Adipocyte (in vitro differentiated cells): Measurements from ENCODE around the gene BHMT.
"Not testable (repeated sequence)": the region's sequence is repeated elsewhere in the genome, so short reads cannot be mapped to it uniquely, and the experiment has no call there.

Source experiments
- DNase-seq: peaks from one replicate; pipeline ENCODE4 v3.0.0-alpha.2; 2015; ENCODE audit warnings: low read depth
- H3K27me3 ChIP-seq: replicated peaks from 2 replicates; pipeline ENCODE4 v1.7.0; 2013; ENCODE audit warnings: mild to moderate bottlenecking, low read length, moderate library complexity; ENCODE audit not compliant: control insufficient read depth, insufficient read depth
- H3K36me3 ChIP-seq: 2 replicates; pipeline ENCODE4 v1.7.0; 2013; ENCODE audit warnings: low read length, mild to moderate bottlenecking, moderate library complexity; ENCODE audit not compliant: control insufficient read depth, insufficient read depth, severe bottlenecking
- H3K4me1 ChIP-seq: 2 replicates; pipeline ENCODE4 v1.7.0; 2013; ENCODE audit warnings: mild to moderate bottlenecking, low read length, moderate library complexity; ENCODE audit not compliant: control insufficient read depth, insufficient read depth
- H3K4me3 ChIP-seq: 2 replicates; pipeline ENCODE4 v1.7.0; 2013; ENCODE audit warnings: mild to moderate bottlenecking, low read length, moderate library complexity
- H3K9ac ChIP-seq: 2 replicates; pipeline ENCODE4 v1.7.0; 2013; ENCODE audit warnings: mild to moderate bottlenecking, low read length, moderate library complexity
- H3K9me3 ChIP-seq: 2 replicates; pipeline ENCODE4 v1.7.0; 2013; ENCODE audit warnings: mild to moderate bottlenecking, low read length, moderate library complexity; ENCODE audit not compliant: control insufficient read depth

The BHMT gene

DNA sequence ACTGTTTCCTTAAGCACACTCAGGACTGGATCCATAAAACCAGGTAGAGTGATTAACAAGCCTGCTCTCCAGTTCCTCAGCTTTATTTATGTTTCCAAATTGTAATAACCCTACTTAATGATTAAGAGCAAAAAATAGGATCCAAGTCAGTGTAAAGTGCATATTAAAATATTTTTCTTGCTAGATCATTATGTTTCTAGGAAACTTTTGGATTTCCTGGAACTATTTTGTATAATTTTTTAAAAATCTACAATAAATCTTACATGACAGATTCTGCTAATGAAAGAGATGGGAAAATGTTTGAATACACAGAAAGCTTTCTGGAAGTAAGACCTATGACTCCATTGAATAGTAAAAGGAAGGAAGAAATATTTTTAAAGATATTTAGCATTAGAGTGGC lies 35.5 kb downstream of the BHMT start:
- H3K36me3 ChIP-seq: no peaks in the 10 kb centered on the region
- H3K4me1 ChIP-seq: peaks cover 9% of the 10 kb centered on the region
- H3K27me3 ChIP-seq: no peaks in the 10 kb centered on the region
- no peaks in the 10 kb centered on the region for H3K9me3 ChIP-seq
- no peak overlapping the region for H3K9ac ChIP-seq
- H3K4me3 ChIP-seq: no peak overlapping the region
- no peak for DNase-seq

DNA sequence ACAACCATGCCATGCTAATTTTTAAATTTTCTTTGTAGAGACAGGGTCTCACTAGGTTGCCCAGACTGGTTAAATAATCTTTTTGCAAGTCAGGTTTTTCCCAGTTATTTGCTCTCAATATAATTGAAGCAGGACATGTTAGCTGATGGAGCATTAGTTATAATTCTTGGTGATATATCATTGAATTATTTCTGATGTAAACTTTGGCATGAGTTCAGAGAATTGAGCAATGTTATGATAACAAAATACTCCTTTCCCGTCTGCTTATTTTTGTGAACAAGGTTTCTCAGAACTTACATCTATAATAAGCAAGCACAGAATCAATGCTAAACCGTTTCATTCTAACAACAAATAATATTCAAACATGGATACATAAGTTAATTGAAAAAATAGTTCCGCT lies 37.8 kb downstream of the BHMT start:
- H3K36me3 ChIP-seq: no peaks in the 10 kb centered on the region
- peaks cover 5% of the 10 kb centered on the region for H3K4me1 ChIP-seq
- no peaks in the 10 kb centered on the region for H3K9me3 ChIP-seq
- no peak overlapping the region for H3K4me3 ChIP-seq
- no peaks in the 10 kb centered on the region for H3K27me3 ChIP-seq
- no peak overlapping the region for H3K9ac ChIP-seq
- peak; percentile 60 for DNase-seq

DNA sequence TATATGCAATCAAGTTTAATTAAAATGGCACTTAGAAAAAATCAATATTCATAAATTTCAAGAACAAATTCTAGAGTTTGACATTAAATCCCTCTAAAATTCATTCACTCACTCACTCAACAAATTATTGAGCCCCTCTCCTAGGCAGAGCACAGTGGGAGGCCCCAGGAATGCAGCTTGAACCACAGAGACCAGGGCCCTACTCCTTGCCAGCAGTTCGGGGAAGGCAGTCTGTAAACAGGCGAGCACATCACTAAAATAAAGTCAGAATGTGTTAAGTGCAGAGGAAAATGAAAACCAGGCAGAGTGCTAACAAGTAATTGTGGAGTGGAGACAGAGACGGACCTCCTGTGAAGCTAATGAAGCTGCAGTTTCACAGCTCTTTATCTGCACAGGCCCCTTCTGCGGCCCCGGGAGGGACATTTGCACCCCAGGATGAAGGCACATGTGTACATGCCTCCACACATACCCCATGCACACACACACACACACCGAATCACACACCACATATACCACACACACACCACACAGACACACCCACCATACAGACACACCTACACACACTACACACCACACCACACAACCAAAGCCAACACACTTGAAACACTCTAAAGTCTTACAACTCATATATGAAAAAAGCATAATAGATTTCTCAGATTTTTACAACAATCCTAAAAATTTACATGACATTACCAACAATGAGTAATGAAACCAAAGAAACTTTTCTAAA lies 40.5 kb downstream of the BHMT start:
- no peak for DNase-seq
- no peaks in the 10 kb centered on the region for H3K36me3 ChIP-seq
- H3K9ac ChIP-seq: no peak overlapping the region
- no peaks in the 10 kb centered on the region for H3K4me1 ChIP-seq
- H3K4me3 ChIP-seq: no peak overlapping the region
- no peaks in the 10 kb centered on the region for H3K27me3 ChIP-seq
- no peaks in the 10 kb centered on the region for H3K9me3 ChIP-seq

DNA sequence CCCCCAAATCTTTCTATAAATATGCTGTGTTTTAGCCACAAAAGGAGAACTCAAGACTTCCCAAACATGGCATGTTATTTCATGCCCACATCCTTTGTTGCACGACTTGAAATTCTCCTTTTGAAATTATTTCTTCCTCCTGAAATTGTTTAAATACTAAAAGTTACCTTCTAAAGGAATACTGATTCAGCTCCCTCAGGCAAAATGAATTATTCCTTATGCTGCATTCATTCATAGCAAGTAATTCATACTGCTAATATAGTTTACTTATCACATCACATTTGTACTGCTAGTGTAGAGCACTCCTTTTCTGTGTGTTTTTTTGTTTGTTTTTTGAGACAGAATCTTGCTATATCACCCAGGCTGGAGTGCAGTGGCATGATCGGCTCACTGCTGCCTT lies 45.7 kb downstream of the BHMT start:
- H3K9me3 ChIP-seq: no peaks in the 10 kb centered on the region
- no peak overlapping the region for H3K9ac ChIP-seq
- H3K27me3 ChIP-seq: no peaks in the 10 kb centered on the region
- H3K4me1 ChIP-seq: no peaks in the 10 kb centered on the region
- no peak for DNase-seq
- no peaks in the 10 kb centered on the region for H3K36me3 ChIP-seq
- H3K4me3 ChIP-seq: no peak overlapping the region

DNA sequence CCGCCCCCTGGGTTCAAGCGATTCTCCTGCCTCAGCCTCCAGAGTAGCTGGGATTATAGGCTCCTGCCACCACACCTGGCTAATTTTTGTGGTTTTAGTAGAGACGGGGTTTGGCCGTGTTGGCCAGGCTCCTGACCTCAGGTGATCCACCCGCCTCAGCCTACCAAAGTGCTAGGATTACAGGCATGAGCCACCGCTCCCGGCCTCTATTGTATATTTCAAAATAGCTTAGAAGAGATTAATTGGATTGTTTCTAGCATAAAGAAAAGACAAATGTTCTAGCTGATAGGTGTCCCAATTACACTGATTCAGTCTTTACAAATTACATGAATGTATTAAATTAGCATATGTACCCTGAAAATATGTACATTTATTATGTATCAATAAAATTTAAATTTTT lies 50.0 kb downstream of the BHMT start:
- H3K4me1 ChIP-seq, H3K36me3 ChIP-seq, H3K27me3 ChIP-seq, DNase-seq, H3K9me3 ChIP-seq, H3K9ac ChIP-seq, H3K4me3 ChIP-seq: not testable (repeated sequence)

DNA sequence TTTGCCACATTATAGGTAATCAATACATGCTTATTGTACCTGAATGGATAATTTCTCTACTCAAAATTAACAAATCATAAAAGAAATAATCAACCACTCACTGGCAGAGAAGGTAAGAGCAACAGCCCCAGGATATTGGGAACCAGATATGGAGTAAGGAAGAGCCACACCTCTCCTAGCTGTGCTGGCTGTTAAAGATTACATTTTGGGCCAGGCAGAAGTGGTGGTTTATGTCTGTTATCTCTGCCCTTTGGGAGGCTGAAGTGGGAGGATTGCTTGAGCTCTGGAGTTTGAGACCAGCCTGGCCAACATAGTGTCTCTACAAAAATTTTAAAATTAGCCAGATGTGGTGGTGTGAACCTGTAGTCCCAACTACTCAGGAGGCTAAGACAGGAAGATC lies 56.4 kb downstream of the BHMT start:
- H3K36me3 ChIP-seq: no peaks in the 10 kb centered on the region
- DNase-seq: no peak

DNA sequence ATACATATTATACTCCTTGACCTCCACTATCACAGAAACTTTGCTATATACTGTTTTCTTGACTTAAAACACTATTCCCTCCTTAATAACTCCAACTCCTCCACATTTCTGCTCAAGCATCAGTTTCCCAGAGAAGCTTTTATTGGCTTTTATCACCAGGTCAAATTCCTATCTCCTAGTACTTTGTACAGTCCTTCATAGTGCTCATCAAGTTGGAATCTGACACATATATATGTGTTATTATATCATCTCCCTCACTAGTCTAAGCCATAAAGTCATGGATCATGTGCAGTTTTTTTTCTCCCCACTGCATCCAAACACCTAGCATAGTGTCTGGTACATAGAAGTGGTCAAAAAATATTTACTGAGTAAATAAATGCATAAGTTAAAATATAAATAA lies 59.1 kb downstream of the BHMT start:
- Histone ChIP-seq H3K4me3 (no peak overlapping the region), H3K4me1 (no peaks in the 10 kb centered on the region), H3K36me3 (no peaks in the 10 kb centered on the region), H3K9ac (no peak overlapping the region), H3K27me3 (no peaks in the 10 kb centered on the region), H3K9me3 (no peaks in the 10 kb centered on the region)
- no peak for DNase-seq

More for the DNA sequence above, 56.4 kb downstream of the BHMT start:
- no peak overlapping the region for H3K4me3 ChIP-seq
- no peak overlapping the region for H3K9ac ChIP-seq
- no peaks in the 10 kb centered on the region for H3K27me3 ChIP-seq
- no peaks in the 10 kb centered on the region for H3K4me1 ChIP-seq
- H3K9me3 ChIP-seq: no peaks in the 10 kb centered on the region

DNA sequence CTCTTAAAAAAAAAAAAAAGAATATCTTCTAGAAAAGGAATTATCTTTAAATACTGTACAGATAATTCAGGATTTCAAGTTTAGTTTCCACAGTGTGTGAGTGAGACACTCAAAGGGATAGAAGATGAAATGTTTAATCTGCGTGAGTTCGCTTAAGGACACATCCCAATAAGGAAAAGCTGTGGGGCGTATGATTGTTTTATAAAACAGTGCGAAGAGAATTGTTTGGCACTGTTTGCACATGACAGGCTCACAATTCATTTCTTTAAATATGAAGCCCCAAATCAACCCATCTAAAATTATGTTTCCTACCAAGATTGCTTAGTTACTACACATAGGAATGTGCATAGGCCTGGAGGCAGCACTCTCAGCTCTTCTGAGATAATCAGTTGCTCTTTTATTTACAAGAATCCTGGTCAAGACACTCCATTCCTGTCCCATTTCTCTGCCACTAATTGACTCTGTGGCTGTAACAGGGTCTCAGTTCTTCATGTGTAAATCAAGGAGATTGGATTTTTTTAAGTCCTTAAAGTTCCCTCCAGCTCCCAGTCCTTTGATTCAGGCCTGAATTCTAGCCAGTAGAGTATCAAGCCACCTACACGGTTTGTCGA lies 60.1 kb downstream of the BHMT start:
- H3K27me3 ChIP-seq: no peaks in the 10 kb centered on the region
- H3K9ac ChIP-seq: no peak overlapping the region
- no peaks in the 10 kb centered on the region for H3K36me3 ChIP-seq
- no peaks in the 10 kb centered on the region for H3K9me3 ChIP-seq
- no peaks in the 10 kb centered on the region for H3K4me1 ChIP-seq
- no peak overlapping the region for H3K4me3 ChIP-seq
- peak; percentile 6 for DNase-seq

DNA sequence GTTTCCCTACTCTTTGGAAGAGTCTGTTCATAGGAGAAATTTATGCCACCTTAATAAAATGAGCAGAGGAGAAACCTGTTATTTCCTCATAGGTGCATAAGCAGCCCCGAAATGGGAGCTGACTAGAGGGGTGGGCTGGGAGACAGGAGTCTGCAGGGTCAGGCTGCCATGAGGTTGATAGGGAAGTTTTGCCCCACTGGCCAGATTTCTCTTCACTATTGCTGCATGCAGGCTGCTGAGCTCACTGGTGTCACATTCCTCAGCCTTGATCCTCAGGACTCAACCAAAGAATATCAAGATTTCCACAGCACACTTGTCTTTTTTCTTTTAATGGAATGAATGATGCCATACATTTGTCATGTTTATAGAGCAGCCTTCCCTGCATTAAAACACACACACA lies 60.7 kb downstream of the BHMT start:
- Histone ChIP-seq H3K9ac (no peak overlapping the region), H3K36me3 (no peaks in the 10 kb centered on the region), H3K4me3 (no peak overlapping the region), H3K4me1 (no peaks in the 10 kb centered on the region), H3K9me3 (no peaks in the 10 kb centered on the region), H3K27me3 (no peaks in the 10 kb centered on the region)
- DNase-seq: peak; percentile 48

DNA sequence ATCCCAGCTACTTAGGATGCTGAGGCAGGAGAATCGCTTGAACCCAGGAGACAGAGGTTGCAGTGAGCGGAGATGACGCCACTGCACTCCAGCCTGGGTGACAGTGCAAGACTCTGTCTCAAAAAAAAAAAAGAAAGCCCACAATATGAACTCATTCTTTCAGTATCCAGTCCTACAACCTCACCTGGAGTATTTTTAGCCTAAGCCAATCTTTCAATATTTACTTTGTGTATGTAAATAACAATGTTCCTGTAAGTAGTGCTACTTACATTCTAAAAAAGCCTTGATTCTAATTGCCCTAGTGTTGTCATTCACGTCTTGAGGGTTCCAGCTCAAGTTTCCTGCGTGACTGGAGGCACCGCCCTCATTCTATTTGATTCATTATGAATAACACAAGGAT lies 62.0 kb downstream of the BHMT start:
- Histone ChIP-seq H3K27me3 (no peaks in the 10 kb centered on the region), H3K9me3 (no peaks in the 10 kb centered on the region), H3K4me1 (no peaks in the 10 kb centered on the region), H3K9ac (no peak overlapping the region), H3K4me3 (no peak overlapping the region), H3K36me3 (no peaks in the 10 kb centered on the region)
- DNase-seq: no peak

DNA sequence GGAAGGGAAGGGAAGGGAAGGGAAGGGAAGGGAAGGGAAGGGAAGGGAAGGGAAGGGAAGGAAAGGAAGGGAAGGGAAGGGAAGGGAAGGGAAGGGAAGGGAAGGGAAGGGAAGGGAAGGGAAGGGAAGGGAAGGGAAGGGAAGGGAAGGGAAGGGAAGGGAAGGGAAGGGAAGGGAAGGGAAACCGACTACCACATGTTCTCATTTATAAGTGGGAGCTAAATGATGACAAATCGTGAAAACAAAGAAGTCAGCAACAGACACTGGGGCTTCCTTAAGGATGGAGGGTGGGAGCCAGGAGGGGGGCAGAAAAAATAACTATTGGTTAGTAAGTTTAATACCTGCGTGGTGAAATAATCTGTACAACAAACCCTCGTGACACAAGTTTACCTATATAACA lies 68.8 kb downstream of the BHMT start:
- not testable (repeated sequence) for H3K27me3 ChIP-seq, H3K9me3 ChIP-seq, H3K9ac ChIP-seq, DNase-seq, H3K4me3 ChIP-seq, H3K36me3 ChIP-seq
- H3K4me1 ChIP-seq: peaks cover 18% of the 10 kb centered on the region
